HepG2 (cell line): ENCODE data around the gene AJUBA. TPM values are rescaled to one million over a fixed set of nuclear protein-coding genes. Genes with fewer than 3 reads are reported as not detected.
A peak's percentile ranks its signal among the peaks of the same experiment; 100 is the strongest.

Source experiments
- ARID2 ChIP-seq: sonication (generic); formaldehyde crosslinking; IDR thresholded peaks from 2 replicates; pipeline ENCODE4 v1.8.1; 2022; ENCODE audit warnings: mild to moderate bottlenecking, missing genetic modification reagents, borderline replicate concordance
- ESRRA ChIP-seq: sonication (generic); formaldehyde crosslinking; IDR thresholded peaks from 2 replicates; pipeline ENCODE4 v1.5.1; 2020; ENCODE audit warnings: mild to moderate bottlenecking, low read depth, missing genetic modification reagents
- ISX ChIP-seq: sonication (generic); formaldehyde crosslinking; conservative IDR thresholded peaks from 2 replicates; pipeline ENCODE4 v1.5.0; 2020; ENCODE audit warnings: missing genetic modification reagents
- MTF2 ChIP-seq: sonication (generic); formaldehyde crosslinking; IDR thresholded peaks from 2 replicates; pipeline ENCODE4 v1.5.0; 2020; ENCODE audit warnings: missing genetic modification reagents, borderline replicate concordance
- MXD3 ChIP-seq: IDR thresholded peaks from 2 replicates; pipeline ENCODE4 v1.6.1; 2016; ENCODE audit warnings: mild to moderate bottlenecking, missing biosample characterization, missing genetic modification reagents
- NR2F2 ChIP-seq: IDR thresholded peaks from 2 replicates; pipeline ENCODE4 v1.6.1; 2012; ENCODE audit warnings: low read depth, inconsistent platforms, borderline replicate concordance
- PATZ1 ChIP-seq: sonication (generic); formaldehyde crosslinking; IDR thresholded peaks from 2 replicates; pipeline ENCODE4 v1.4.0; 2020; ENCODE audit warnings: missing genetic modification reagents
- SIX1 ChIP-seq: sonication (generic); formaldehyde crosslinking; IDR thresholded peaks from 2 replicates; pipeline ENCODE4 v1.4.0; 2020; ENCODE audit warnings: missing genetic modification reagents, borderline replicate concordance
- SOX13 ChIP-seq, 3 experiments: fragments of 450-650 bp in 1 of 3; sonication (generic) in 1 of 3; formaldehyde crosslinking in 1 of 3; IDR thresholded peaks in 2 of 3; conservative IDR thresholded peaks in 1 of 3; 2 replicates each; pipeline versions ENCODE4 v1.5.0 to v1.6.1; 2016 to 2020; ENCODE audit warnings: antibody characterized with exemption in 1 of 3, mild to moderate bottlenecking in 1 of 3, missing compliant biosample characterization in 1 of 3, missing genetic modification reagents in 1 of 3, moderate library complexity in 1 of 3
- ZBTB1 ChIP-seq: sonication (generic); formaldehyde crosslinking; IDR thresholded peaks from 2 replicates; pipeline ENCODE4 v1.4.0; 2020; ENCODE audit warnings: missing genetic modification reagents, borderline replicate concordance
- ZFP62 ChIP-seq: sonication (generic); formaldehyde crosslinking; IDR thresholded peaks from 2 replicates; pipeline ENCODE4 v1.4.0; 2020; ENCODE audit warnings: missing genetic modification reagents
- ZNF12 ChIP-seq: sonication (generic); formaldehyde crosslinking; IDR thresholded peaks from 2 replicates; pipeline ENCODE4 v1.5.0; 2020; ENCODE audit warnings: missing genetic modification reagents
- ZNF513 ChIP-seq: sonication (generic); formaldehyde crosslinking; conservative IDR thresholded peaks from 2 replicates; pipeline ENCODE4 v1.5.0; 2020; ENCODE audit warnings: missing genetic modification reagents
- ZNF574 ChIP-seq: sonication (generic); formaldehyde crosslinking; IDR thresholded peaks from 2 replicates; pipeline ENCODE4 v1.4.0; 2020; ENCODE audit warnings: missing genetic modification reagents
- ZSCAN25 ChIP-seq: sonication (generic); formaldehyde crosslinking; IDR thresholded peaks from 2 replicates; pipeline ENCODE4 v1.8.0; 2022; ENCODE audit warnings: mild to moderate bottlenecking, missing genetic modification reagents
- polyA plus RNA-seq, 8 experiments: library from polyadenylated mRNA; depleted of rRNA in 3 of 8; stranded (reverse) in 7 of 8; unstranded in 1 of 8; fragments of >200 nt; fragmentation: Illumina TruSeq in 4 of 8; extraction: Trizol in 4 of 8; gene quantifications; 2 replicates each; pipeline versions ENCODE4 v1.2.1 to v1.2.3, GENCODE V29; 2011 to 2016; ENCODE audit warnings: low read depth in 4 of 8, missing spikeins in 1 of 8, mixed read lengths in 1 of 8; ENCODE audit not compliant: insufficient read depth in 1 of 8
- total RNA-seq, 5 experiments: library from RNA; depleted of rRNA; stranded (reverse); fragments of >200 nt; fragmentation: Illumina TruSeq; extraction: Trizol; gene quantifications; 2 replicates each; pipeline ENCODE4 v1.2.3, GENCODE V29; 2016; ENCODE audit warnings: low read depth in 1 of 5
- TF ChIP-seq, protein P1 (sequence below): sonication (generic); formaldehyde crosslinking; IDR thresholded peaks from 2 replicates; pipeline ENCODE4 v1.4.0; 2020; ENCODE audit warnings: missing genetic modification reagents, borderline replicate concordance

Gene AJUBA
- total and polyA plus RNA-seq, 2 of the 13 experiments (the other 11 are each of a cell fraction or from before 2014, with no cell fraction given), result 157 to 241 TPM

DNA sequence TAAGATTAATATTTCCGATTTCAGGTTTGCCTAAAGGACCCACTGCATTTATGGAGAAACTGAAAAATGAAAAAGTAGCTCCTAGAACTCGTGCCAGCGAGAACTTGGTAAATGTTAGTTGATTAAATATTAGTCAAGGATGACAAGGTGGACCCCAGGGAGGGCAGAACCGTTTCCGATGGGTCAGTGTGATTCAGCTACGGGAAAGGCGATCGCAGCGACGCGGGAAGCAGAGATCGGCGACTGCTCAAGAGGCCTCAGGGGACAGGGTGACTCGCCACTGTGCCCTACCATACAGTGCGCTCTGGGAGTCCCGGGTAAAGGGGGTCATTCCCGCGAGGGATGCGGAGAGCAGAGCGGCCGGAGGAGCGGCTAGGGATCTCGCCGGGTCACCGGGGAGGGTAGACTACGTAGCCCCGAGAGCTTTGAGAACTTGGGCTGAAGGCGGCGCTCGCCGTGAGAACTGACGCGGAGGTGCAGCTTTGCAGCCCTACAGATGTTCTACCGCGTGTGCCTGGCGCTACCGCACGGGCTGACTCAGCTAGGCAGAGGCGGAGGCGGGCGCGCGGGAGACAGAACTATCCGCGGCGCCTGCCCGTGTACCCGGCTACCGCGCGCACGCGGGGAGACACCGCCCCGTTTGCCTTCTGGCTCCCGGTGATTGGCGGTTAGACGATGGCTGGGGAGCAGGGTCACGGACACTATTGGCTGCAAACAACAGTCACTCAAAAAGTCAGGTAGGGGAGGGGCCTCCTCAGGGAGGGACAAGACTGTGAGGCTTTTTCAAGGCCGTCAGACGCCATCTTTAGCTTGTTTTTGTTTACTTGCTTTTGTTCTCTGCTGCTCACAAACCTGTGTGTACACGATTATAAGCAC is 24.4 kb upstream of the AJUBA start (continued):
- TF ChIP-seq ZSCAN25 (CRISPR knock-in tag) (peak; percentile 95), SOX13 (IDR thresholded peaks at IDR 0.05) (peak; percentile 9; the same call in 1 of the 2 replicates), SOX13 (CRISPR knock-in tag; conservative IDR thresholded peaks at IDR 0.05 in 1 of 2, IDR thresholded peaks at IDR 0.05 in 1 of 2) (peak in 1 of 2 experiments; percentile 77; a peak in 2 of 4 replicates), ESRRA (CRISPR knock-in tag) (peak; percentile 91), ARID2 (CRISPR knock-in tag) (peak; percentile 100), ISX (CRISPR knock-in tag) (peak; percentile 88), ZBTB1 (CRISPR knock-in tag) (peak; percentile 96; the same call in 1 of the 2 replicates), ZFP62 (CRISPR knock-in tag) (no peak), MXD3 (CRISPR knock-in tag) (peak; percentile 100), PATZ1 (CRISPR knock-in tag) (peak; percentile 91), SIX1 (CRISPR knock-in tag) (0 out of 2 replicates have a peak, but pooled peaks have one; percentile 32), NR2F2 (no peak), ZNF12 (CRISPR knock-in tag) (peak; percentile 85), ZNF574 (CRISPR knock-in tag) (peak; percentile 95), MTF2 (CRISPR knock-in tag) (peak; percentile 91; the same call in 1 of the 2 replicates), ZNF513 (CRISPR knock-in tag) (0 out of 2 replicates have a peak, but pooled peaks have one; percentile 62)
- TF ChIP-seq, protein P1, sequence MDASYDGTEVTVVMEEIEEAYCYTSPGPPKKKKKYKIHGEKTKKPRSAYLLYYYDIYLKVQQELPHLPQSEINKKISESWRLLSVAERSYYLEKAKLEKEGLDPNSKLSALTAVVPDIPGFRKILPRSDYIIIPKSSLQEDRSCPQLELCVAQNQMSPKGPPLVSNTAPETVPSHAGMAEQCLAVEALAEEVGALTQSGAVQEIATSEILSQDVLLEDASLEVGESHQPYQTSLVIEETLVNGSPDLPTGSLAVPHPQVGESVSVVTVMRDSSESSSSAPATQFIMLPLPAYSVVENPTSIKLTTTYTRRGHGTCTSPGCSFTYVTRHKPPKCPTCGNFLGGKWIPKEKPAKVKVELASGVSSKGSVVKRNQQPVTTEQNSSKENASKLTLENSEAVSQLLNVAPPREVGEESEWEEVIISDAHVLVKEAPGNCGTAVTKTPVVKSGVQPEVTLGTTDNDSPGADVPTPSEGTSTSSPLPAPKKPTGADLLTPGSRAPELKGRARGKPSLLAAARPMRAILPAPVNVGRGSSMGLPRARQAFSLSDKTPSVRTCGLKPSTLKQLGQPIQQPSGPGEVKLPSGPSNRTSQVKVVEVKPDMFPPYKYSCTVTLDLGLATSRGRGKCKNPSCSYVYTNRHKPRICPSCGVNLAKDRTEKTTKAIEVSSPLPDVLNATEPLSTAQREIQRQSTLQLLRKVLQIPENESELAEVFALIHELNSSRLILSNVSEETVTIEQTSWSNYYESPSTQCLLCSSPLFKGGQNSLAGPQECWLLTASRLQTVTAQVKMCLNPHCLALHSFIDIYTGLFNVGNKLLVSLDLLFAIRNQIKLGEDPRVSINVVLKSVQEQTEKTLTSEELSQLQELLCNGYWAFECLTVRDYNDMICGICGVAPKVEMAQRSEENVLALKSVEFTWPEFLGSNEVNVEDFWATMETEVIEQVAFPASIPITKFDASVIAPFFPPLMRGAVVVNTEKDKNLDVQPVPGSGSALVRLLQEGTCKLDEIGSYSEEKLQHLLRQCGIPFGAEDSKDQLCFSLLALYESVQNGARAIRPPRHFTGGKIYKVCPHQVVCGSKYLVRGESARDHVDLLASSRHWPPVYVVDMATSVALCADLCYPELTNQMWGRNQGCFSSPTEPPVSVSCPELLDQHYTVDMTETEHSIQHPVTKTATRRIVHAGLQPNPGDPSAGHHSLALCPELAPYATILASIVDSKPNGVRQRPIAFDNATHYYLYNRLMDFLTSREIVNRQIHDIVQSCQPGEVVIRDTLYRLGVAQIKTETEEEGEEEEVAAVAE (CRISPR knock-in tag), result peak; percentile 95
